Sigmoid colon (tissue), 7 donors: ENCODE data around the gene TRIM59. TPM values are rescaled to one million over a fixed set of nuclear protein-coding genes. Genes with fewer than 3 reads are reported as not detected.
"Not testable (repeated sequence)": the region's sequence is repeated elsewhere in the genome, so short reads cannot be mapped to it uniquely, and the experiment has no call there.

Source experiments
- DNase-seq: peaks from one replicate; pipeline ENCODE4 v3.0.0-alpha.2; 2019
- H3K27ac ChIP-seq, 4 donors: fragments of 200-600 bp; sonication (generic); one replicate each; pipeline ENCODE4 v1.5.1; 2016 to 2019; ENCODE audit warnings: mild to moderate bottlenecking in 1 of 4
- H3K27me3 ChIP-seq, 3 donors: fragments of 200-600 bp; sonication (generic); one replicate each; pipeline ENCODE4 v1.5.1; 2019; ENCODE audit warnings: mild to moderate bottlenecking in 1 of 3
- H3K36me3 ChIP-seq, 4 donors: fragments of 200-600 bp; sonication (generic); one replicate each; pipeline ENCODE4 v1.5.1; 2016 to 2019
- H3K4me1 ChIP-seq, 4 donors: fragments of 200-600 bp; sonication (generic); one replicate each; pipeline ENCODE4 v1.5.1; 2017 to 2019
- H3K4me3 ChIP-seq, 4 donors: fragments of 200-600 bp; sonication (generic); one replicate each; pipeline ENCODE4 v1.5.1; 2017 to 2019; ENCODE audit warnings: mild to moderate bottlenecking in 2 of 4, moderate library complexity in 1 of 4
- H3K9me3 ChIP-seq, 4 donors: fragments of 200-600 bp in 3 of 4; sonication (generic) in 3 of 4; one replicate each; pipeline versions ENCODE4 v1.5.1 to v1.6.1; 2013 to 2019
- EP300 ChIP-seq, 4 donors: sonication (generic); formaldehyde crosslinking; IDR thresholded peaks; one replicate each; pipeline ENCODE4 v1.6.1; 2017; ENCODE audit warnings: antibody characterized with exemption in 4 of 4
- POLR2A ChIP-seq, 2 donors: fragments of 450-650 bp; IDR thresholded peaks; one replicate each; pipeline ENCODE4 v1.6.1; 2016; ENCODE audit warnings: antibody characterized with exemption in 2 of 2, mild to moderate bottlenecking in 2 of 2, moderate library complexity in 2 of 2
- POLR2AphosphoS5 ChIP-seq, 4 donors: sonication (generic); formaldehyde crosslinking; IDR thresholded peaks; one replicate each; pipeline ENCODE4 v1.6.1; 2017; ENCODE audit warnings: antibody characterized with exemption in 4 of 4
- WGBS, 2 donors: extraction: QIAGEN DNeasy Blood & Tissue Kit; methylation state at CpG; one replicate each; pipeline ENCODE4 v1.1.7; 2013; 5-methylcytosine and 5-hydroxymethylcytosine counted together
- intact Hi-C: fragments of 100-400 bp; cut with DNase I; formaldehyde crosslinking; loops from one replicate; pipeline ENCODE4 v1.15.1; 2023
- polyA plus RNA-seq, 3 donors: library from polyadenylated mRNA; stranded (reverse); fragments of 200-250 nt; gene quantifications; one replicate each; pipeline ENCODE4 v1.2.3, GENCODE V29; 2013
- total RNA-seq, 4 donors: library from RNA; depleted of rRNA; stranded (reverse); fragments of >200 nt; gene quantifications; one replicate each; pipeline ENCODE4 v1.1.0, GENCODE V29; 2016
- TF ChIP-seq, protein P1 (sequence below), 4 experiments: fragments of 450-650 bp in 3 of 4; fragments of 200-600 bp in 1 of 4; IDR thresholded peaks; one replicate each; pipeline ENCODE4 v1.5.1; 2016 to 2019; ENCODE audit warnings: antibody characterized with exemption in 4 of 4, mild to moderate bottlenecking in 3 of 4, moderate library complexity in 2 of 4
- donor health status: healthy with polysubstance abuse.
- donor health status: Bipolar disorder and iron deficiency.
- donor health status: healthy.

The TRIM59 gene
- total and polyA plus RNA-seq, 7 donors, result 0.60 to 6.1 (median 5.0) TPM

DNA sequence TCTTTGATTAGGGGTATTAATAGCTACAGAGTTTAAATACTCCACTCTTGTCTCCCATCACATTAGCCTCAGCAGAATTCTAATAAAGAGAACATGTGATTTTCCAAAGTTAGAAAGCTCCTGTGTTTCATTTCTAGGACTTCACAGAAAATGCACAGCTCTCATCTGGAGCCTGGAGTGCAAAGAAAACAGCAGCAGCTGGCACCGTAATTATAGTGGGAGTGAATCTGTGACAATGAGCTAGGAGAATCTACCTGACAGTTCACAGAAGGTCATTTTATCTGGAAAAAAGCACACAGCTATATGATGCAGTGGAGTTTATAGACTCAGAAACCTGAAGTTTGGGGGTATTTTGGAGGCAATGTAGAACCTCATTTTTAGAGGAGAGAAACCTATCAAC is 5.4 kb upstream of the TRIM59 start:
- WGBS, 2 donors, result 54 to 72% methylated on average over 1 of the region's 1 CpG
- Histone ChIP-seq H3K4me1 (peaks cover 0 to 9% (median 6%) of the 10 kb centered on the region in 4 donors), H3K9me3 (no peaks in the 10 kb centered on the region), H3K4me3 (no peak overlapping the region), H3K36me3 (no peaks in the 10 kb centered on the region), H3K27ac (no peak overlapping the region), H3K27me3 (no peaks in the 10 kb centered on the region)
- no peak for TF ChIP-seq POLR2AphosphoS5 (IDR thresholded peaks at IDR 0.05)
- TF ChIP-seq EP300 (IDR thresholded peaks at IDR 0.05), result no peak
- TF ChIP-seq, protein P1, sequence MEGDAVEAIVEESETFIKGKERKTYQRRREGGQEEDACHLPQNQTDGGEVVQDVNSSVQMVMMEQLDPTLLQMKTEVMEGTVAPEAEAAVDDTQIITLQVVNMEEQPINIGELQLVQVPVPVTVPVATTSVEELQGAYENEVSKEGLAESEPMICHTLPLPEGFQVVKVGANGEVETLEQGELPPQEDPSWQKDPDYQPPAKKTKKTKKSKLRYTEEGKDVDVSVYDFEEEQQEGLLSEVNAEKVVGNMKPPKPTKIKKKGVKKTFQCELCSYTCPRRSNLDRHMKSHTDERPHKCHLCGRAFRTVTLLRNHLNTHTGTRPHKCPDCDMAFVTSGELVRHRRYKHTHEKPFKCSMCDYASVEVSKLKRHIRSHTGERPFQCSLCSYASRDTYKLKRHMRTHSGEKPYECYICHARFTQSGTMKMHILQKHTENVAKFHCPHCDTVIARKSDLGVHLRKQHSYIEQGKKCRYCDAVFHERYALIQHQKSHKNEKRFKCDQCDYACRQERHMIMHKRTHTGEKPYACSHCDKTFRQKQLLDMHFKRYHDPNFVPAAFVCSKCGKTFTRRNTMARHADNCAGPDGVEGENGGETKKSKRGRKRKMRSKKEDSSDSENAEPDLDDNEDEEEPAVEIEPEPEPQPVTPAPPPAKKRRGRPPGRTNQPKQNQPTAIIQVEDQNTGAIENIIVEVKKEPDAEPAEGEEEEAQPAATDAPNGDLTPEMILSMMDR (IDR thresholded peaks at IDR 0.05), result no peak
- no peak for TF ChIP-seq POLR2A (IDR thresholded peaks at IDR 0.05)
- intact Hi-C loops, result no loop called here
- DNase-seq, result no peak

DNA sequence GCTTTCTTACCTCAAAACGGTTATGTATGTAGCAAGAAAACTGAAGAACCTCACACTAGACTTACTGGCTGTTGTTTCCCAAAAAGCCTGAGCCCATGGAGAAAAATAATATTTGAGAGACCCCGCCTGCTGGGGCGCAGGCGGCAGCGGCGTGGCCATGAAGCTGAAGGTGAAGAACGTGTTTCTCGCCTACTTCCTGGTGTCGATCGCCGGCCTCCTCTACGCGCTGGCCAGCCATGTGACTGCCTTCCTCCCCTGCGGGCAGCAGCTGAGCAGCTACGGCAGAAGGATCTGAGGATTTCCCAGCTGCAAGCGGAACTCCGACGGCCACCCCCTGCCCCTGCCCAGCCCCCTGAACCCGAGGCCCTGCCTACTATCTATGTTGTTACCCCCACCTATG is 2.7 kb upstream of the TRIM59 start:
- H3K27ac ChIP-seq, H3K4me3 ChIP-seq, H3K36me3 ChIP-seq, DNase-seq, H3K27me3 ChIP-seq, H3K9me3 ChIP-seq, intact Hi-C loops: not testable (repeated sequence)
- H3K4me1 ChIP-seq, result peaks cover 0 to 26% (median 18%) of the 10 kb centered on the region in 4 donors
- WGBS, 2 donors, result 95 to 98% methylated on average over 19 of the region's 19 CpGs

DNA sequence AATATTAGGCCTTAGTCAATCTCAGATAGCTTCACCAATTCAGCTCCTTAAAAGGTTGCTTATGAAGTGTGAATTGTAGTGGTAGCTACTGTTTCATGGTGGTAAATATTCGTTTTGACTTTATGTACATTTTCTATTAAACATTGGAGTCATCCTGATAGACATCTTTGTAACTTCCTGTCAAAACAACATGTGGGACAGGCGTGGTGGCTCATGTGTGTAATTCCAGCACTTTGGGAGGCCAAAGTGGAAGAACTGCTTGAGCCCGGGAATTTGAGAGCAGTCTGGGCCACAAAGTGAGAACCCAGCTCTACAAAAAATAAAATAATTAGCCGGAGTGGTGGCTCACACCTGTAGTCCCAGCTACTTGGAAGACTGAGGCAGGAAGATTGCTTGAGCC is 2.0 kb upstream of the TRIM59 start:
- 87 to 89% methylated on average over 4 of the region's 4 CpGs for WGBS, 2 donors
- Histone ChIP-seq H3K27me3 (no peaks in the 10 kb centered on the region), H3K4me3 (no peak overlapping the region), H3K36me3 (no peaks in the 10 kb centered on the region), H3K9me3 (no peaks in the 10 kb centered on the region), H3K27ac (peak overlapping the region in 3 of 4 donors; percentile 83 to 88 (median 84)), H3K4me1 (peaks cover 0 to 26% (median 18%) of the 10 kb centered on the region in 4 donors)
- intact Hi-C loops, result no loop called here
- no peak for DNase-seq
- TF ChIP-seq EP300 (IDR thresholded peaks at IDR 0.05), result no peak
- TF ChIP-seq, protein P1 (IDR thresholded peaks at IDR 0.05), result no peak
- no peak for TF ChIP-seq POLR2AphosphoS5 (IDR thresholded peaks at IDR 0.05)
- TF ChIP-seq POLR2A (IDR thresholded peaks at IDR 0.05), result no peak

DNA sequence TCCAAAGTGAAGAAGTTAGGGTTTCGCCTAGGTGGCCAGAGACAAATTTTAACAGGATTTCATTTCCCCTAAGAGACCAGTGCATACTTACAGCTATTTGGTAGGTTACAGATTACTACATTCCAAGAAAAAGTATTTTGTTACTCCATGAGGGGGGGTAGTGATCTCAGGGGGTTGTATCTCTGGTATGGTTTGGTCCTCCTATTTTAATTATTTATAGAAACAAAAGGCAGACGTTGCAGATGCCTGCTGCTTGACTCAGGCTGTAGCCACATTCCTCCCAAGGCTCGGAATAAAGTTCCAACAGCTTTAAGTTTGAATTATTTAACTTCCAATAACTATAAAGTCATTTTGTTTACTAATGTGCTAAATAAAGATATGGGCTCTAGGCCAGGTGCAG is 1.3 kb upstream of the TRIM59 start:
- Histone ChIP-seq H3K36me3 (no peaks in the 10 kb centered on the region), H3K9me3 (no peaks in the 10 kb centered on the region), H3K27ac (peak overlapping the region; percentile 73 to 88 (median 84)), H3K27me3 (no peaks in the 10 kb centered on the region), H3K4me1 (peaks cover 0 to 26% (median 18%) of the 10 kb centered on the region in 4 donors), H3K4me3 (no peak overlapping the region)
- intact Hi-C loops, result no loop called here
- DNase-seq, result no peak
- WGBS, 2 donors, result 81 to 82% methylated on average over 3 of the region's 3 CpGs
- TF ChIP-seq, protein P1 (IDR thresholded peaks at IDR 0.05), result no peak
- TF ChIP-seq EP300 (IDR thresholded peaks at IDR 0.05), result no peak
- no peak for TF ChIP-seq POLR2AphosphoS5 (IDR thresholded peaks at IDR 0.05)
- no peak for TF ChIP-seq POLR2A (IDR thresholded peaks at IDR 0.05)

DNA sequence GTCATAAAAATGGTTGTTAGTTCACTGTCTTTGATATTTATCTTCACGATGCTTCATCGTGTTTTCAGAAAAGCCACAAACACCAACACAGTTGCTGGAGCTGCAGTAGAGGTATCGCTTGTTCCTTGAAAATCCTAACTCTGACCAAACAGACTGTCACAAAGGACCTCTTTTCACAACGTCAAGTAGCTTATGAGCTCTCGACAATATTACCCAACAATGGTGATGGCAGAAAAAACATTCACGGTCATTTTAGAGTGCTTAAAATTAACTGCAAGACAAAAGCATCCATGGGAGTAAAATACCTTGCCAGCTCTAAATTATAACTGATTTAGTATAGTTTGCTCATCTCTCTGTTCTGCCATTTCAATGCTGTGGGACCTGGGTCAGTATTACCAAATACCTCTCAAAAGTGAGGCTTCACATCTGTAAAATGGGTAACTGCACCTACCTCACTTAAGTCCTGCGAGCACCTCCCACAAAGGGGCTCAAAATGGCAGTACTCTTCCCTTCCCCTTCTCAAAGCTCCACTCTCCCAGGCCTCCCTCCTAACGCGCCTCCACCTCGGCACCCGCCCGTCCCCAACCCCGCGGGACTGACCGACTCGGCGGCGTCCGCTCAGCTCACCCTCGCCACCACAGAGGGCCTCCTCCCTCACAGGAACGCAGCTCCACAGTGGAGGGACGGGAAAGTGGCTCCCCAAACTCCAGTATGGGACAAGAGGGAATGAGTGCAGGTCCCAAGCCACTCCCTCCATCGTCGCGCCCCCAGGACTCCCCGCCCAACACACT is 546 bp downstream of the TRIM59 start:
- DNase-seq, result peak; percentile 68
- intact Hi-C loops, result loop anchor here (5.0 kb wide), 2 partner anchors 52 to 118 kb away; partner anchors contain the start of genes IFT80, KPNA4 and SMC4
- Histone ChIP-seq H3K4me1 (peaks cover 0 to 26% (median 18%) of the 10 kb centered on the region in 4 donors), H3K27ac (peak overlapping the region; percentile 73 to 88 (median 84)), H3K9me3 (no peaks in the 10 kb centered on the region), H3K4me3 (peak overlapping the region; percentile 46 to 77 (median 56)), H3K36me3 (no peaks in the 10 kb centered on the region), H3K27me3 (no peaks in the 10 kb centered on the region)
- WGBS, 2 donors, result 1 to 2% methylated on average over 26 of the region's 26 CpGs
- TF ChIP-seq, protein P1 (IDR thresholded peaks at IDR 0.05), result no peak
- no peak for TF ChIP-seq POLR2AphosphoS5 (IDR thresholded peaks at IDR 0.05)
- no peak for TF ChIP-seq POLR2A (IDR thresholded peaks at IDR 0.05)
- no peak for TF ChIP-seq EP300 (IDR thresholded peaks at IDR 0.05)
